Choroid plexus epithelial cell (primary cell): ENCODE measurements around the gene JAK2.
A peak's percentile ranks its signal among the peaks of the same experiment; 100 is the strongest.

ENCODE experiments used
- DNase-seq: peaks from one replicate; pipeline ENCODE4 v3.0.0-alpha.2; 2010; ENCODE audit warnings: low read depth
- H3K4me3 ChIP-seq: 2 replicates; pipeline ENCODE4 v1.5.1; 2011; ENCODE audit warnings: low read depth, mild to moderate bottlenecking, control low read depth, low read length, moderate library complexity
- TF ChIP-seq, protein P1 (sequence below): conservative IDR thresholded peaks from 2 replicates; pipeline ENCODE4 v1.5.1; 2011; ENCODE audit warnings: low read depth, mild to moderate bottlenecking, control low read depth, inconsistent platforms, low read length, moderate library complexity

JAK2 gene

GRCh38 chr9:4980086-4980727 is 4.9 kb upstream of the JAK2 start:
- DNase-seq: no peak
- no peak overlapping the region for H3K4me3 ChIP-seq
- TF ChIP-seq, protein P1, sequence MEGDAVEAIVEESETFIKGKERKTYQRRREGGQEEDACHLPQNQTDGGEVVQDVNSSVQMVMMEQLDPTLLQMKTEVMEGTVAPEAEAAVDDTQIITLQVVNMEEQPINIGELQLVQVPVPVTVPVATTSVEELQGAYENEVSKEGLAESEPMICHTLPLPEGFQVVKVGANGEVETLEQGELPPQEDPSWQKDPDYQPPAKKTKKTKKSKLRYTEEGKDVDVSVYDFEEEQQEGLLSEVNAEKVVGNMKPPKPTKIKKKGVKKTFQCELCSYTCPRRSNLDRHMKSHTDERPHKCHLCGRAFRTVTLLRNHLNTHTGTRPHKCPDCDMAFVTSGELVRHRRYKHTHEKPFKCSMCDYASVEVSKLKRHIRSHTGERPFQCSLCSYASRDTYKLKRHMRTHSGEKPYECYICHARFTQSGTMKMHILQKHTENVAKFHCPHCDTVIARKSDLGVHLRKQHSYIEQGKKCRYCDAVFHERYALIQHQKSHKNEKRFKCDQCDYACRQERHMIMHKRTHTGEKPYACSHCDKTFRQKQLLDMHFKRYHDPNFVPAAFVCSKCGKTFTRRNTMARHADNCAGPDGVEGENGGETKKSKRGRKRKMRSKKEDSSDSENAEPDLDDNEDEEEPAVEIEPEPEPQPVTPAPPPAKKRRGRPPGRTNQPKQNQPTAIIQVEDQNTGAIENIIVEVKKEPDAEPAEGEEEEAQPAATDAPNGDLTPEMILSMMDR: no peak

DNA sequence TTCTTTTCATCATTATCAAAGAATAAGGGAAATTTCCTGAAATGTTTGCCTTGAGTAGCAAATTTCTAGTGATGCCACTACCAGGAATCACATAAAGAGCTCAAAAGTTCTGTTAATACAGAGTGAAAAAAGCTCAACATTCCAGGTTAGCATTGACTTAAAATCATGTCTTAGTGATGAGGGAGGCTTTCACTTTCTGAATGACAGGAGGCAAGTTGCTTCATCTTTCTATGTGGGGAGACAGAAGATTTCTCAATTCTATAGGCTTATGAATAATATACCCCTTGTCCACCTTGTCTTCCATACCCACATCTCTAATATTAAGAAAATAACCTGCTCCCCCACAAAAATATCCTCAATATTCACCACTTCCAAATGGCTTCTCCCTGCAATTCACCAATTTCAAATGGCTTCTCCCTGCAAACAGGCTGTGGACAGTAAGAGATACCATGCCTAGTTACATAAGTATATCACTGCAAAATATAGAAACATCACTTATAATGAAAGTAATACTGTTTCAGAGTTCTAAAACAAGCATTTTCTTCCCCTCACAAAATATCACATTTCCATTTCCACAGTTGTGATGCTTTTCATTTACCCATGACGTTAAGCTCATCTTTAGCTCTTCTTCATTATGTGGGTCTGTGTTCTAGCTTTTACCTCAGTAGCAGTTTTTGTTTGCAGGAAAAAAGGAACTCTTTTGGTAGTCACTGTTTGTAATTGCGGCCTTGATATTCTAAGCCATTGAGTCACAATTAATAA is 2.2 kb upstream of the JAK2 start:
- H3K4me3 ChIP-seq: no peak overlapping the region
- DNase-seq: no peak
- TF ChIP-seq, protein P1: no peak

DNA sequence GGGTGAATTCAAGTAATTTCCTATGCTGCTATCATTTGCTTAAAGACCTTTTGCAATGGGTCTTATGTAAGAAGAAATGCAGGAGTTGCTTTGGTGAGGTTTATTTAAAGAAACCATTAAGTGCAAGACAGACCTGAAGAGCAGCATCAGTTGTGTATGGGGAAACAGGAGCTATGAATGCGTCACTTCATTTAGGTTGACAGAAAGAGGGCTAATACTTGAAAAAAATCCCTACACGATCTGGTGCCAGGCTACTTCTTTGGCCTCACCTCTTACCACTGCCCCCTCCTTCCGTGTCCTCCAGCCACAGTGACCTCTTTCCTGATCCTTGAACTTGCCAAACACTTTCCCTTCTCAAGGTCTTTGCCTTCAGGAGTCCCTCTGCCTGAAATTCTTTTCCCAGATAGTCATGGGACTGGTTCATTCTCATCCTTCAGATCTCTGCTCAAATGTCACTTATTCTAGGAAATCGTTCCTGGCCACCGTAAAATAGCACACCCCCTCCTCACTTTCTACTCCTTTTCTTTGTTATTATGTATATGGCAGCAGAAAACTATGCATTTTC is 1.4 kb upstream of the JAK2 start:
- H3K4me3 ChIP-seq: peak overlapping the region; percentile 81
- DNase-seq: no peak
- TF ChIP-seq, protein P1: no peak

DNA sequence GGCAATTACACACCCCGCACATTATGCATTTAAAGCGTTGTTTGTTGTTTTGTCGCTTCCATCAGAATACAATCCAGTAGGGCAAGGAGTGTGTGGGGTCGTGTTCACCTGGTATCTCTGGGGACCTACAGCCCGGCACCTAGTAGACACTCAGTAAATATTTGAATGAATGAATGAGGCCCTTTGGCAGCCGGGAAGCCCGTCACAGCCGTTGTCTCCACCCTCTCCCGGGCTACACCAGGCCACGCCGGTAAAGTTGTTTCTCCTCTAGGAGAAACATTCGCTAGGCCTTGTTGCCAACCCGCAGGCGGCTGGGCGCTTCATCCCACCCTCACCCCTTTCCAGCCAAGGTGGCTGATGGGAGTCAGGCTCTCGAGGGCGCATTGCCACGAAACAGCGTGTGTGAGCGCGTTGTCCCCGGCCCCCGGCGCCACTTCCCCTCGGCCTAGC is 876 bp upstream of the JAK2 start:
- peak overlapping the region; percentile 81 for H3K4me3 ChIP-seq
- no peak for DNase-seq
- TF ChIP-seq, protein P1: no peak

DNA sequence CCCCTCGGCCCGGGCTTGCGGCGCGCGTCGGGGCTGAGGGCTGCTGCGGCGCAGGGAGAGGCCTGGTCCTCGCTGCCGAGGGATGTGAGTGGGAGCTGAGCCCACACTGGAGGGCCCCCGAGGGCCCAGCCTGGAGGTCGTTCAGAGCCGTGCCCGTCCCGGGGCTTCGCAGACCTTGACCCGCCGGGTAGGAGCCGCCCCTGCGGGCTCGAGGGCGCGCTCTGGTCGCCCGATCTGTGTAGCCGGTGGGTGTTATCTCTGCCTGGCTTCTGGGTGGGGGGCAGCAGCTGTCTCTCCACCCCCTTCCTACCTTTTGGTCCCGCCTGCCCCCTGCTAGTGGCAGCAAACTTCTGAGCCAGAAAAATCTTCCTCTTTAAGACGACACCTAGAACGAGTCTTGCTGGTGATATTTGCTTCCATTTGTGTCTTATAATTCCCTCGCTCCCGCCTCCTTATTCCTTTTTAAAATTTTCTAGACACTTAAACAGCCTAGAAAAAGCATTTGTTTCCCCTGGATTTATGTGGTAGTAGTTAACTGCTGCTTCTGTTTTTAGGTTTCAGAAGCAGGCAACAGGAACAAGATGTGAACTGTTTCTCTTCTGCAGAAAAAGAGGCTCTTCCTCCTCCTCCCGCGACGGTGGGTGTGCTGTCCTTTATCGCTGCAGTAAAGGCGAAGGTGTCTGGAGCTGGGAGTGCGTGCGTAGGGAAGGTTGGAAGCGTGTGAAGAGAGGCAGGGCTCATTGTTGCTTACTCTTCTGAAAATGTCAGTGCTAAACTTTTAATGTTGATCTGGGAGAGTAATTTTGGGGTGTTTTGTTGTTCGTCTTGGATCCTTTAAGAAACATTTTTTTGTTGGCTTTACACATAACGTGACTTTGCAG is 554 bp downstream of the JAK2 start:
- H3K4me3 ChIP-seq: peak overlapping the region; percentile 81
- TF ChIP-seq, protein P1: no peak
- peak; percentile 55 for DNase-seq

DNA sequence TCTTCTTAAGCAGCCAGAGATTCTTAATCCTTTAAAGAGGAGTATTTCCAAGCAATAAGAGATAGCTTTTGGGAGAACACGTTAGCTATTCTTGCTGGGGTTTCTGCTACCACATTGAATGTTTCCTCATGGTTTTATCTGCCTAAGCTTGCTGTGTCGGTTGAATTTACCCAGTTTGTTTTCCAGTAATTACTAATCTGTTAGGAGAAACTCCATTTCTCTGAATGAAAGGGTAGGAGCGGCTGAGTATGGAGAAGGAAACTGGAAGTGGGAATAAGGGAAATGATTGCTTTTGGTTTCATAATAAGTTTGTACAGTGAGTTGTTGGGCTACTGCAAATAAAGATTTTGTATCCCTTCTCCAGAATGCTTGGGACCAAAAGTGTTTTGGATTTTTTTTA is 1.2 kb downstream of the JAK2 start:
- peak overlapping the region; percentile 81 for H3K4me3 ChIP-seq
- TF ChIP-seq, protein P1: no peak
- DNase-seq: peak; percentile 31
